GM12801 (cell line): ENCODE measurements around the gene PBOV1.

ENCODE experiments used
- TF ChIP-seq, protein P1 (sequence below): IDR thresholded peaks from one replicate; pipeline ENCODE4 v1.5.1; 2011; ENCODE audit warnings: control low read depth; ENCODE audit not compliant: insufficient read length; ENCODE audit errors: extremely low read depth

PBOV1 gene

DNA sequence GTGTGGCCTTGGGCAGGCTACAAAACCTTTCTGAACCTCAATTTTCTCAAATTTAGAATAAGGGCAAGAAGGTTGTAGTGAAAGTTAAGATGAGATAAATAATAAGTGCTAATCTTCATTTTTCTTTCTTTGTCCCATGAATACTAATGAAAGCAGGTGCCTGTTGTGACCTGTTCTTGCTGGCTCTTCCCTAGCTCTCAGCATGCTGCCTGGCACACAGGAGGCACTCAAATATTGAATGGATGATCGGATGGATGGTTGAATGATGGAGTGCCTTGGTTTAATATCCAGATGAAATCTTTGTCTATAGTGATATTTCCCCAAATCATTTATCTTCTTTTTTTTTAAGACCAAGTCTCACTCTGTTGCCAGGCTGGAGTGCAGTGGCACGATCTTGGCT lies 15.0 kb downstream of the PBOV1 start:
- TF ChIP-seq, protein P1, sequence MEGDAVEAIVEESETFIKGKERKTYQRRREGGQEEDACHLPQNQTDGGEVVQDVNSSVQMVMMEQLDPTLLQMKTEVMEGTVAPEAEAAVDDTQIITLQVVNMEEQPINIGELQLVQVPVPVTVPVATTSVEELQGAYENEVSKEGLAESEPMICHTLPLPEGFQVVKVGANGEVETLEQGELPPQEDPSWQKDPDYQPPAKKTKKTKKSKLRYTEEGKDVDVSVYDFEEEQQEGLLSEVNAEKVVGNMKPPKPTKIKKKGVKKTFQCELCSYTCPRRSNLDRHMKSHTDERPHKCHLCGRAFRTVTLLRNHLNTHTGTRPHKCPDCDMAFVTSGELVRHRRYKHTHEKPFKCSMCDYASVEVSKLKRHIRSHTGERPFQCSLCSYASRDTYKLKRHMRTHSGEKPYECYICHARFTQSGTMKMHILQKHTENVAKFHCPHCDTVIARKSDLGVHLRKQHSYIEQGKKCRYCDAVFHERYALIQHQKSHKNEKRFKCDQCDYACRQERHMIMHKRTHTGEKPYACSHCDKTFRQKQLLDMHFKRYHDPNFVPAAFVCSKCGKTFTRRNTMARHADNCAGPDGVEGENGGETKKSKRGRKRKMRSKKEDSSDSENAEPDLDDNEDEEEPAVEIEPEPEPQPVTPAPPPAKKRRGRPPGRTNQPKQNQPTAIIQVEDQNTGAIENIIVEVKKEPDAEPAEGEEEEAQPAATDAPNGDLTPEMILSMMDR: no peak

DNA sequence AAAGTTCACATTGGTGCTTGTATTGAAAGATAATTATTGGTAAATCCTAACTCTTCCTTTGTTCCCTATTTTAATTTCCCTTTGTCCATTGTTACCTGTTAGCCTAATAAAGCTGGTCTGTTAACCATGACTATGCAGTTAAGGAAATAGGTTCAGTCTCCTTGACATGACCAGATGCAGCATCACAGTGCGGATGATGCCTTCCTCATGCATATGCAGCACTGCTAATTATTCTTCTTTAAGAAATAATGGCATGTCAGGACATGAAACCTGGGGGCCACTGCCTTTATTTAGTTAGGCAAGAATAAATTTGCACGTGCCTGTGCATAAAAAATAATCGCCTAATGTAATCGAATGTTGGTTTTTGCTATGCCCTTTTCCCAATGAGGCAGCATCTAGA lies 16.5 kb downstream of the PBOV1 start:
- TF ChIP-seq, protein P1: no peak

DNA sequence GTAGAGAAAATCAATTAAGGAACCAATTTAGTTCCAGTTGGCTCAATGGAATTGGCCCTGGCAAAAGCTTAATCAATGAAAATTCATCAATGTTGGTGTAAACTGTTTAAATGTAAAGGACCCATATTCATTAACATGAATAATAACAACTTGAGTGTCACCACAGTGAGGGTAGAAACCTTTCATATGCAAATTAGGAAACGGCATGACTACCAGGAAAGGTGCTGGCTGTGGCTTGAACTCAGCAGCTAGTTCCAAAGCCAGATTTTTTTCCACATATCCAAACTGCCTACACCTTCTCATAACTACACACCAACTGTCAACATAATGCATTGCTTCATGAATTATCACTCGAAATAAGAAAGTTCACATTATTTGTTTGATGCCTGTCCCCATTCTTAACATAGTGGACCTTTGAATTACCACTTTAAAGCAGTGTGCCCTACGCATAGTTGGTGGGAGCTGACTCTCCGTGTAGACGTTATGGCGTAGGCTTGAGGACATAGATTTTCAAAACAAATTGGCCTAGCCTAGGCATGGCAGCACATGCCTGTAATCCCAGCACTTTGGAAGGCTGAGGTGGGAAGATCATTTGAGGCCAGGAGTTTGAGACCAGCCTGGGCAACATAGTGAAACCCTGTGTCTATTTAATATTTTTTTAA lies 19.7 kb downstream of the PBOV1 start:
- TF ChIP-seq, protein P1: no peak

DNA sequence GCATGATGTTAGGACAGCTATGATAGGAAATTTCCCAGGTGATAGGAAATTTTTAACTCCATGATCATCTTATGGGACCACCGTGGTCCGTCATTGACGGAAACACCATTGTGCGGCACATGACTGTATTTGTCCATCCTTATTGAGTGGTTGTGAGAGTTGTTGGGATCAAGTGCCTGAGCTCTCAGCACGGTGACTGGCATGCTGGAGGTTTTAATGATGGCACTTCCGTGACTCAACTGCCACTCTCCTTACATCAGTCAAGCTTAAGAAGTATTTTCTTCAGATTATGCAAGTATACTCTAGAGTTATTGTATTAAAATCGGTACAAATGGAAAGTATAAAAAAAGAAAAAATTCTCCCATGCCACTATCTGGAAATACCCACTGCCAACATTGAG lies 20.7 kb downstream of the PBOV1 start:
- TF ChIP-seq, protein P1: no peak

DNA sequence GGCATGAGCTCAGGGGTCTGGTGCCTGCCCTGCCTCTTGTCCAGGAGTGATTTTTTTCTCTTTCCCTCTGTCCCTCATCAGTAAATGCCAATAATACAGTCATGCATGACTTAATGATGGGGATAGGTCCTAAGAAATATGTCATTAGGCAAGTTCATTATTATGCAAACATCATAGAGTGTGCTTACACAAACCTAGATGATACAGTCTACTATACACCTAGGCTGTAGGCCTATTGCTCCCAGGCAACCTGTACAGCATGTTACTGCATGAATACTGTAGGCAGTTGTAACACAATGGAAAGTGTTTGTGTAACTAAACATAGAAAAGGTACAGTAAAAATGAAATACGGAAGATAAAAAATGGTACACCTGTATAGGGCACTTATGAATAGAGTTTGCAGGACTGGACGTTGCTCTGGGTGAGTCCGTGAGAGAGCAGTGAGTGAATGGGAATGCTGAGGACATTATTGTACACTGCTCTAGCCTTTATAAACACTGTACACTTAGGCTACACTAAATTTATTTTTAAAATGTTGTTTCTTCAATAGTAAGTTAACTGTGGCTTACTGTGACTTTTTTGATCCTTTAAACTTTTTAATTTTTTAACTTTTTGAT lies 22.1 kb downstream of the PBOV1 start:
- TF ChIP-seq, protein P1: no peak

DNA sequence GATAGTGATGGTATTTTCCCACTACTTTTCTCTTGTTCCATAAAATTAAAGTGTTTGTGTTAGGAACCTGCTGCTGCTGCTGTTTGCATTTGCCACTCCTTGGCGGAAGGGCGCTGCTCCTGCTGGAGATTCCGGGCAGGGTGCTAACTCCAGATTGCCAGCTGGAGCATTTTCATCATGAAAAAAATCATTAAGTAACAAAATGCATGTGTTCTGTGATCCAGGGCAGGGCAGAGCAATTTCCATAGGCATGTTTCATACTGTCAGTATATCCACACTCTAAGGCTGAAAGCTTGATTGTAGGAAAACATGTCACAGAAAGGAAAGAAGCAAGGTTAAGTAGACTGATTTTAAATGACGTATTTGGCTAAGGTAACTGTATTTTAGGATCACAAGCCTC lies 24.0 kb downstream of the PBOV1 start:
- TF ChIP-seq, protein P1: no peak

DNA sequence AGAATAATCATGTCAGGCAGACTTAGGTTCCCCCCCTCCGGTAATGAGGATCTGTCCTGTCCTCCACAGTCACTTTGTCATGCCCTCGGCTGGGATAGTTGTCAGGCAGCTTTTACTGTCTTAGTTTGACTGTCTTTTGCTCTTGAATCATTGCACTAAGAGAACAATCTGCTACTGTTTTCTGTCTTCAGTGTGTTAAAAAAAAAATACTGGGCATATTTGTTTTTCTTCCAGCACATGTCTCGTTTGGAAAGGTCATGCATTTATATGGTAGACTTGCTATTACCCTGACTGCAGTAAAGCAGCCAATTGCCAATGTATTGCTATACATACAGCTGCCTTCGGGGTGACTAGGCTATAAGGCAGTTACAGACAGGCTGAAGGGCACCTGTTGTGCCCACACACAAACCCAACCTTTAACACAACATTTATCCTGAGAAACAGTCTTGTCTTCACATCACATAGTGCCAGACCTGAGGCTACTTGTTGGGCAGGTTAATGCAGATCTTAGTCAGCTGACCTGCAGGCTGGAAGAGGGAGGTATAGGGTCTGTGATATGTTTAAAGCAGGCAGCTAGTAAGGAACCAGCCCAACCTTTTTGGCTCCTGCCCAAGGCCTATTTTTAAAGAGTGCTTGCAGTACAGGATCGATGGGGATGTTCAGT lies 29.9 kb downstream of the PBOV1 start:
- TF ChIP-seq, protein P1: no peak
